Omental fat pad (tissue), 4 donors: ENCODE data around the gene KRT83. TPM values are rescaled to one million over a fixed set of nuclear protein-coding genes. Genes with fewer than 3 reads are reported as not detected.
"Not testable (repeated sequence)": the region's sequence is repeated elsewhere in the genome, so short reads cannot be mapped to it uniquely, and the experiment has no call there.

Experiments used
- ATAC-seq: fragments of 150-250 bp; one replicate; pipeline ENCODE4 v1.9.1; 2016; ENCODE audit warnings: mild to moderate bottlenecking, moderate library complexity; ENCODE audit not compliant: low FRiP score
- DNase-seq: peaks from one replicate; pipeline ENCODE4 v3.0.0-alpha.2; 2019; ENCODE audit warnings: low spot score
- total RNA-seq, 4 donors: library from RNA; depleted of rRNA; stranded (reverse); fragments of >200 nt; gene quantifications; one replicate each; pipeline ENCODE4 v1.1.0, GENCODE V29; 2016
- TF ChIP-seq, protein P1 (sequence below), 3 donors: fragments of 450-650 bp; IDR thresholded peaks; one replicate each; pipeline ENCODE4 v1.5.1; 2016 to 2017; ENCODE audit warnings: antibody characterized with exemption in 3 of 3, mild to moderate bottlenecking in 3 of 3, moderate library complexity in 2 of 3

The KRT83 gene
- total RNA-seq, 4 donors from 2014 or later = not detected

GRCh38 chr12:52317468-52318052, 3.6 kb downstream of the KRT83 start:
- TF ChIP-seq, protein P1, sequence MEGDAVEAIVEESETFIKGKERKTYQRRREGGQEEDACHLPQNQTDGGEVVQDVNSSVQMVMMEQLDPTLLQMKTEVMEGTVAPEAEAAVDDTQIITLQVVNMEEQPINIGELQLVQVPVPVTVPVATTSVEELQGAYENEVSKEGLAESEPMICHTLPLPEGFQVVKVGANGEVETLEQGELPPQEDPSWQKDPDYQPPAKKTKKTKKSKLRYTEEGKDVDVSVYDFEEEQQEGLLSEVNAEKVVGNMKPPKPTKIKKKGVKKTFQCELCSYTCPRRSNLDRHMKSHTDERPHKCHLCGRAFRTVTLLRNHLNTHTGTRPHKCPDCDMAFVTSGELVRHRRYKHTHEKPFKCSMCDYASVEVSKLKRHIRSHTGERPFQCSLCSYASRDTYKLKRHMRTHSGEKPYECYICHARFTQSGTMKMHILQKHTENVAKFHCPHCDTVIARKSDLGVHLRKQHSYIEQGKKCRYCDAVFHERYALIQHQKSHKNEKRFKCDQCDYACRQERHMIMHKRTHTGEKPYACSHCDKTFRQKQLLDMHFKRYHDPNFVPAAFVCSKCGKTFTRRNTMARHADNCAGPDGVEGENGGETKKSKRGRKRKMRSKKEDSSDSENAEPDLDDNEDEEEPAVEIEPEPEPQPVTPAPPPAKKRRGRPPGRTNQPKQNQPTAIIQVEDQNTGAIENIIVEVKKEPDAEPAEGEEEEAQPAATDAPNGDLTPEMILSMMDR (IDR thresholded peaks at IDR 0.05) = no peak
- ATAC-seq = no peak
- no peak for DNase-seq

DNA sequence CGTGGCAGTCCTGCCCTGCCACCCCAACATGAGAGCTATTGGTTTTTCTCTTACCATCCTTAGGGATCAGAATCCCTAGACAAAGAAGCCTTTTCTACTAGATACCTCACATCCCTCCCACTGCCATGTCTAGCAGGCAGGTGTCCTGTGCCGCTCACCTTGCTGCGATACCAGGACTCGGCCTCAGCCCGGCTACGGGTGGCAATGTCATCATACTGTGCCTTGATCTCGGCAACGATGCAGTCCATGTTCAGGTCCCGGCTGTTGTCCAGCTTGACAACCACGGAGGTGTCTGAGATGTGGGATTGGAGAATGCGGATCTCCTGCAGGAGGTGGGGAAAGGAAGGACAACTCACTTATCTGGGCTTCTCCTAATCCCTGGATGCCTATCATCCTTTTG, 4.5 kb downstream of the KRT83 start:
- TF ChIP-seq, protein P1 (IDR thresholded peaks at IDR 0.05) = no peak
- no peak for ATAC-seq
- DNase-seq = no peak

DNA sequence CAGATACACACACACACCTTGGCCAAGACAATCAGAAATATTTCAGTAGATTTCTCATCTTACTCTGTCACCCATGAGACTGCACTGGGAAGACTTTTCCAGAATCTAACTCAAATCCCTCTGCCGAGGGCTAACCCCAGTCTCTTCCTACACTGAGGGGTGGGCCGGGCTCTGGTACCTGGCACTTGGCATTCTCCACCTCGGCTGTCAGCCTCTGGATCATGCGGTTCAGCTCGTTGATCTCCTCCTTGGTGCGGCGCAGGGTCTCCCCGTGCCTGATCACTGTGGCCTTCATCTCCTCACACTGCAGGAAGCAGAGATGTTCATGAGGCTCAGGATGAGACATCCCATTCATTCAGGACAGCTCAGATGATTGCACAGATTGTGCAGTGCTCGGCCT, 4.9 kb downstream of the KRT83 start:
- TF ChIP-seq, protein P1 (IDR thresholded peaks at IDR 0.05) = no peak
- ATAC-seq (no peak), DNase-seq (no peak)

GRCh38 chr12:52315721-52316120, 5.5 kb downstream of the KRT83 start:
- not testable (repeated sequence) for ATAC-seq, DNase-seq

- TF ChIP-seq, protein P1 (IDR thresholded peaks at IDR 0.05) = no peak
- DNase-seq = no peak
Observed at GRCh38 chr12:52314511-52314910, 6.7 kb downstream of the KRT83 start.

GRCh38 chr12:52313926-52314325, 7.3 kb downstream of the KRT83 start:
- DNase-seq (no peak), ATAC-seq (peak; percentile 30)
- TF ChIP-seq, protein P1 (IDR thresholded peaks at IDR 0.05) = no peak

More at GRCh38 chr12:52314511-52314910, 6.7 kb downstream of the KRT83 start:
- no peak for ATAC-seq

GRCh38 chr12:52313461-52313860, 7.7 kb downstream of the KRT83 start:
- peak; percentile 29 for ATAC-seq
- DNase-seq = no peak
- TF ChIP-seq, protein P1 (IDR thresholded peaks at IDR 0.05) = no peak
